H1 (cell line): Measurements from ENCODE around the gene GPATCH2L. TPM values are rescaled to one million over a fixed set of nuclear protein-coding genes. Genes with fewer than 3 reads are reported as not detected.

Experiments
- BRCA1 ChIP-seq: IDR thresholded peaks from 2 replicates; pipeline ENCODE4 v1.6.1; 2012; ENCODE audit warnings: low read depth, low read length, improper control_type of control experiment
- NRF1 ChIP-seq: IDR thresholded peaks from 2 replicates; pipeline ENCODE4 v1.6.1; 2011; ENCODE audit warnings: mild to moderate bottlenecking, low read depth, low read length, improper control_type of control experiment
- polyA plus RNA-seq, 7 experiments: library from polyadenylated mRNA; depleted of rRNA in 3 of 7; stranded (reverse) in 5 of 7; unstranded in 2 of 7; fragments of >200 nt in 5 of 7; fragments of 200-250 nt in 2 of 7; gene quantifications; 1 replicate in 5 of 7; 2 replicates in 1 of 7; 4 replicates in 1 of 7; pipeline versions ENCODE4 v1.2.1 to v1.2.3, GENCODE V29; 2011 to 2013; ENCODE audit warnings: missing spikeins in 2 of 7, mixed read lengths in 2 of 7
- total RNA-seq: library from RNA; stranded (reverse); fragmentation: NEBNext Ultra II Directional; extraction: Animal tissue kit (Norgen Biotek cat#: 25700); gene quantifications from 2 replicates; pipeline ENCODE4 v1.2.1, GENCODE V29; 2021

The GPATCH2L gene
- total and polyA plus RNA-seq, 2 of the 8 experiments (the other 6 are each of a cell fraction or from before 2014, with no cell fraction given) = 26.0 to 54.9 TPM

DNA sequence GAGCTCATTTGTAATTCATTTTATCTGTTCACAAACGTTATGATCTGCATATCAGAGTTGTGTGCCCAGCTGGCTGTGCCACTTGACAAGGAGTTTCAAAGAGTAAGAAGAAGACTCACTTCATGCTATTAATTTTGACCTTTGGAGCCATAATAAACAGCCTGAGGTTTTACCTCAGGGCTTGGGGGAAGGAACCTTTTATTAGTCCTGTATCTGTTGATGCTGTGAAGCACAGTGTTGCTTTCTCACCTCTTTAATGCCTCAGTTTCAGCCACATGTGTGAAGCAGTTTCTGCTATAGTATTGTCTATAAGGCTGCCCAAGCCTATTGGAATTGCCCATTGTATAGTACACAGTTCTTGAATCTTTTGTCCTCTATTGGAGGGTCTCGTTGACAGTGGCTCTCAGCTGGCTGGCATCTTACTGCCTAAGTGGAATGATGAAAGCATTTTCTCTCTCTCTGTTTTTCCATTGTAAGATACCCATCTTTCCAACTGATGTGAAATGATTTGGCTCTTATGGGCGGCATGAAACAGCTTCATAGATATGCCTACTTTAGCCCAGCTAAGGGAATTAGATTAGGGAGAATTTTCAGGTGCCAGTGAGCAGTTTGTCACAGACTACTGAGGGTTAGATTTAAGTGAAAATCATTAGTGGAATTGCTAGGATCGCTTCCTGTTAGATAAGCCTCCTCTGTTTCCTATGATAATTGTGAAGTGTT, 34.7 kb downstream of the GPATCH2L start (continued):
- no peak for TF ChIP-seq BRCA1
- no peak for TF ChIP-seq NRF1
